Activated CD8-positive, alpha-beta T cell treated with anti-CD3 and anti-CD28 coated beads for 36 hours (primary cell): ENCODE measurements around the gene FOXJ2. TPM values are rescaled to one million over a fixed set of nuclear protein-coding genes. Genes with fewer than 3 reads are reported as not detected.
A peak's percentile ranks its signal among the peaks of the same experiment; 100 is the strongest.

Experiments
- ATAC-seq: fragments of 200-7000 bp; cut with Tn5 transposase; one replicate; pipeline ENCODE4 v1.10.0; 2021; ENCODE audit warnings: mild to moderate bottlenecking, moderate library complexity
- CTCF ChIA-PET: fragments of 350-600 bp; sonication (Branson Sonifier 250); formaldehyde crosslinking; loops from one replicate; lab custom pipeline; 2021; ENCODE audit warnings: antibody characterized with exemption; lab: Charles Lee
- POLR2A ChIA-PET: fragments of 350-600 bp; sonication (Branson Sonifier 250); formaldehyde crosslinking; loops from one replicate; lab custom pipeline; 2021; ENCODE audit warnings: antibody characterized with exemption; lab: Charles Lee
- DNase-seq: peaks from one replicate; pipeline ENCODE4 v3.0.0-alpha.2; 2020
- H3K27ac Mint-ChIP-seq: one replicate; pipeline ENCODE4 v1.8.0; 2021; ENCODE audit warnings: mild to moderate bottlenecking, mixed read lengths
- H3K27me3 Mint-ChIP-seq: one replicate; pipeline ENCODE4 v1.8.0; 2021; ENCODE audit warnings: mixed read lengths
- H3K36me3 Mint-ChIP-seq: one replicate; pipeline ENCODE4 v1.8.0; 2021; ENCODE audit warnings: low read depth, mixed read lengths
- H3K4me1 Mint-ChIP-seq: one replicate; pipeline ENCODE4 v1.8.0; 2021; ENCODE audit warnings: low read depth, mixed read lengths
- H3K4me3 Mint-ChIP-seq: one replicate; pipeline ENCODE4 v1.8.0; 2021; ENCODE audit warnings: mild to moderate bottlenecking, moderate library complexity, mixed read lengths
- H3K9me3 Mint-ChIP-seq: one replicate; pipeline ENCODE4 v1.8.0; 2021; ENCODE audit warnings: mixed read lengths
- CTCF ChIP-seq: fragments of 200-600 bp; IDR thresholded peaks from one replicate; pipeline ENCODE4 v1.8.0; 2022; ENCODE audit warnings: antibody characterized with exemption, mild to moderate bottlenecking
- intact Hi-C: fragments of 100-400 bp; cut with micrococcal nuclease; formaldehyde crosslinking; loops from one replicate; pipeline ENCODE4 v1.10.0; 2022
- total RNA-seq, 2 experiments: library from RNA; stranded (reverse); gene quantifications; one replicate each; pipeline ENCODE4 v1.2.3, GENCODE V29; 2021

FOXJ2 gene
- total RNA-seq, 2 experiments from 2014 or later: 11.1 to 12.8 TPM

- ChIA-PET CTCF (interaction anchor here (1.1 kb wide), 1 partner anchor 9 kb away, joined by 3 read pairs; no protein-coding TSS in a partner anchor), POLR2A (no interaction called here)
- DNase-seq (no peak), ATAC-seq (peak; percentile 56)
- Mint-ChIP-seq H3K4me3 (no peak overlapping the region), H3K4me1 (peaks cover 5% of the 10 kb centered on the region), H3K9me3 (no peaks in the 10 kb centered on the region), H3K36me3 (peaks cover 33% of the 10 kb centered on the region), H3K27me3 (no peaks in the 10 kb centered on the region), H3K27ac (no peak overlapping the region)
- no peak for TF ChIP-seq CTCF
- intact Hi-C loops: no loop called here
Measured at GRCh38 chr12:8099235-8099634, 66.7 kb downstream of the FOXJ2 start.

Other genes with a start within 250 kb of the FOXJ2 start
- gene NANOG, start 243.3 kb upstream of the FOXJ2 start, total RNA-seq: not detected
- under 1 TPM; 0.22 to 0.29 TPM for gene SLC2A14, start 159.8 kb upstream of the FOXJ2 start, total RNA-seq
- gene SLC2A3, start 96.5 kb upstream of the FOXJ2 start, total RNA-seq: 100 to 1,000 TPM; 488 to 528 TPM
- gene C3AR1, start 33.6 kb downstream of the FOXJ2 start, total RNA-seq: 1 to 10 TPM; 1.1 to 1.4 TPM
- 10 to 100 TPM; 26.7 to 29.6 TPM for gene NECAP1, start 49.6 kb downstream of the FOXJ2 start, total RNA-seq
- 1 to 10 TPM in 1 of 2 experiments, under 1 TPM in 1; 0.98 to 2.0 TPM for gene CLEC4A, start 90.9 kb downstream of the FOXJ2 start, total RNA-seq
- gene ZNF705A, start 124.3 kb downstream of the FOXJ2 start, total RNA-seq: not detected
- under 1 TPM; 0.13 to 0.27 TPM for gene FAM90A1, start 194.9 kb downstream of the FOXJ2 start, total RNA-seq